Thoracic aorta (tissue), 2 donors: ENCODE results near the gene REL. TPM values are rescaled to one million over a fixed set of nuclear protein-coding genes. Genes with fewer than 3 reads are reported as not detected.
"Not testable (repeated sequence)": the region's sequence is repeated elsewhere in the genome, so short reads cannot be mapped to it uniquely, and the experiment has no call there.

ENCODE experiments used
- ATAC-seq: fragments of 150-250 bp; one replicate; pipeline ENCODE4 v1.8.0; 2017; ENCODE audit warnings: low read depth; ENCODE audit not compliant: insufficient number of reproducible peaks, low FRiP score
- DNase-seq: peaks from one replicate; pipeline ENCODE4 v3.0.0-alpha.2; 2020; ENCODE audit warnings: low spot score
- H3K27ac ChIP-seq, 2 donors: fragments of 200-600 bp; sonication (generic); 1 replicate in 1 of 2; 2 replicates in 1 of 2; pipeline ENCODE4 v1.5.1; 2016; ENCODE audit warnings: mild to moderate bottlenecking in 2 of 2, moderate library complexity in 2 of 2
- H3K27me3 ChIP-seq: fragments of 200-600 bp; sonication (generic); replicated peaks from 2 replicates; pipeline ENCODE4 v1.6.0; 2016; ENCODE audit warnings: mild to moderate bottlenecking; ENCODE audit not compliant: insufficient read depth
- H3K36me3 ChIP-seq: fragments of 200-600 bp; sonication (generic); one replicate; pipeline ENCODE4 v1.5.1; 2016
- H3K4me1 ChIP-seq, 2 donors: fragments of 200-600 bp; sonication (generic); 1 replicate in 1 of 2; 2 replicates in 1 of 2; pipeline versions ENCODE4 v1.5.1 to v1.6.0; 2016; ENCODE audit warnings: low read depth in 2 of 2, mild to moderate bottlenecking in 1 of 2; ENCODE audit not compliant: control insufficient read depth in 1 of 2
- H3K4me3 ChIP-seq: fragments of 200-600 bp; sonication (generic); 2 replicates; pipeline ENCODE4 v1.5.1; 2016; ENCODE audit warnings: mild to moderate bottlenecking
- H3K9me3 ChIP-seq: fragments of 200-600 bp; sonication (generic); 2 replicates; pipeline ENCODE4 v1.5.1; 2016
- total RNA-seq, 2 donors: library from RNA; depleted of rRNA; stranded (reverse); fragments of >200 nt; gene quantifications; one replicate each; pipeline versions ENCODE4 v1.1.0 to v1.2.3, GENCODE V29; 2016
- TF ChIP-seq, protein P1 (sequence below): fragments of 200-600 bp; sonication (generic); IDR thresholded peaks from one replicate; pipeline ENCODE4 v1.5.1; 2019; ENCODE audit warnings: antibody characterized with exemption

The REL gene
- total RNA-seq, 2 donors from 2014 or later: 15.7 to 26.9 TPM

GRCh38 chr2:60885683-60886082 lies 4.3 kb downstream of the REL start:
- ATAC-seq (no peak), DNase-seq (no peak)
- TF ChIP-seq, protein P1, sequence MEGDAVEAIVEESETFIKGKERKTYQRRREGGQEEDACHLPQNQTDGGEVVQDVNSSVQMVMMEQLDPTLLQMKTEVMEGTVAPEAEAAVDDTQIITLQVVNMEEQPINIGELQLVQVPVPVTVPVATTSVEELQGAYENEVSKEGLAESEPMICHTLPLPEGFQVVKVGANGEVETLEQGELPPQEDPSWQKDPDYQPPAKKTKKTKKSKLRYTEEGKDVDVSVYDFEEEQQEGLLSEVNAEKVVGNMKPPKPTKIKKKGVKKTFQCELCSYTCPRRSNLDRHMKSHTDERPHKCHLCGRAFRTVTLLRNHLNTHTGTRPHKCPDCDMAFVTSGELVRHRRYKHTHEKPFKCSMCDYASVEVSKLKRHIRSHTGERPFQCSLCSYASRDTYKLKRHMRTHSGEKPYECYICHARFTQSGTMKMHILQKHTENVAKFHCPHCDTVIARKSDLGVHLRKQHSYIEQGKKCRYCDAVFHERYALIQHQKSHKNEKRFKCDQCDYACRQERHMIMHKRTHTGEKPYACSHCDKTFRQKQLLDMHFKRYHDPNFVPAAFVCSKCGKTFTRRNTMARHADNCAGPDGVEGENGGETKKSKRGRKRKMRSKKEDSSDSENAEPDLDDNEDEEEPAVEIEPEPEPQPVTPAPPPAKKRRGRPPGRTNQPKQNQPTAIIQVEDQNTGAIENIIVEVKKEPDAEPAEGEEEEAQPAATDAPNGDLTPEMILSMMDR: no peak
- no peak overlapping the region for H3K27ac ChIP-seq
- H3K9me3 ChIP-seq: no peaks in the 10 kb centered on the region
- H3K4me1 ChIP-seq: peaks cover 17 to 23% of the 10 kb centered on the region in 2 donors
- H3K36me3 ChIP-seq: no peaks in the 10 kb centered on the region
- peak overlapping the region; percentile 8 for H3K4me3 ChIP-seq
- no peaks in the 10 kb centered on the region for H3K27me3 ChIP-seq

DNA sequence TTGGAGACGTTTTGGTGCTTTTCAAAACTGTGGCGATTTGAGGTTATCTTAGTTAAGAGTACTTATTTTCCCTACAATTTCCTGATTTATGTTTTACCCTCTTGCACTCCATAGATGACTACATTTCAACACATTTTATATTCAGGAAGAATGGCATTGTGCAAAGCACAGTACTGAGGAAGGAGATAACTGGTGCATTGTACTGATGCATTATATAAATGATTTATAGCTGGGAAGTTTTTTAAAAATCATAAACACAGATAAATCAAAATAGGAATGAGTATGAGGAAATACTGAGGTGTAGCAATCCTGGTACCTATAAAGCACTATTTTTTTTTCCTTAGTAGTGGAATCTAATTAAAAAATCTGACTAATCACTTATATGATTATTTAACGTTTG lies 5.6 kb downstream of the REL start:
- no peak for ATAC-seq
- peaks cover 17 to 23% of the 10 kb centered on the region in 2 donors for H3K4me1 ChIP-seq

GRCh38 chr2:60888853-60889252 lies 7.5 kb downstream of the REL start:
- no peaks in the 10 kb centered on the region for H3K9me3 ChIP-seq
- peaks cover 8 to 17% of the 10 kb centered on the region in 2 donors for H3K4me1 ChIP-seq
- no peak overlapping the region for H3K4me3 ChIP-seq
- ATAC-seq (no peak), DNase-seq (no peak)
- TF ChIP-seq, protein P1: no peak
- H3K36me3 ChIP-seq: no peaks in the 10 kb centered on the region
- H3K27ac ChIP-seq: no peak overlapping the region
- no peaks in the 10 kb centered on the region for H3K27me3 ChIP-seq

More for the DNA sequence above, 5.6 kb downstream of the REL start:
- Histone ChIP-seq H3K27me3 (no peaks in the 10 kb centered on the region), H3K27ac (no peak overlapping the region), H3K36me3 (no peaks in the 10 kb centered on the region), H3K9me3 (no peaks in the 10 kb centered on the region), H3K4me3 (no peak overlapping the region)
- no peak for DNase-seq
- TF ChIP-seq, protein P1: no peak

DNA sequence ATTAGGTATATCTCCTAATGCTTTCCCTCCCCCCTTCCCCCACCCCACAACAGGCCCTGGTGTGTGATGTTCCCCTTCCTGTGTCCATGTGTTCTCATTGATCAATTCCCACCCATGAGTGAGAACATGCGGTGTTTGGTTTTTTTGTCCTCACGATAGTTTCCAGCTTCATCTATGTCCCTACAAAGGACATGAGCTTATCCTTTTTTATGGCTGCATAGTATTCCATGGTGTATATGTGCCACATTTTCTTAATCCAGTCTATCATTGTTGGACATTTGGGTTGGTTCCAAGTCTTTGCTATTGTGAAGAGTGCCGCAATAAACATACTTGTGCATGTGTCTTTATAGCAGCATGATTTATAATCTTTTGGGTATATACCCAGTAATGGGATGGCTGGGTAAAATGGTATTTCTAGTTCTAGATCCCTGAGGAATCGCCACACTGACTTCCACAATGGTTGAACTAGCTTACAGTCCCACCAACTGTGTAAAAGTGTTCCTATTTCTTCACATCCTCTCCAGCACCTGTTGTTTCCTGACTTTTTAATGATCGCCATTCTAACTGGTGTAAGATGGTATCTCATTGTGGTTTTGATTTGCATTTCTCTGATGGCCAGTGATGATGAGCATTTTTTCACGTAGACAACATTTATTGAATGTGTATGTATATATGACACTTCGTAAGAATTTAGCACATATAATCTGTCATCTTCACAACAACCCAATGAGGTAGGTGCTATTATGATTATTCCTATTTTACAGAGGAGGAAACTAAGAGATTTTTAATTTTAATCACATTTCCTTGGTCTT lies 8.4 kb downstream of the REL start:
- H3K9me3 ChIP-seq, H3K4me3 ChIP-seq, ATAC-seq, H3K27ac ChIP-seq, DNase-seq, H3K36me3 ChIP-seq, H3K27me3 ChIP-seq: not testable (repeated sequence)
- H3K4me1 ChIP-seq: peaks cover 5 to 17% of the 10 kb centered on the region in 2 donors

DNA sequence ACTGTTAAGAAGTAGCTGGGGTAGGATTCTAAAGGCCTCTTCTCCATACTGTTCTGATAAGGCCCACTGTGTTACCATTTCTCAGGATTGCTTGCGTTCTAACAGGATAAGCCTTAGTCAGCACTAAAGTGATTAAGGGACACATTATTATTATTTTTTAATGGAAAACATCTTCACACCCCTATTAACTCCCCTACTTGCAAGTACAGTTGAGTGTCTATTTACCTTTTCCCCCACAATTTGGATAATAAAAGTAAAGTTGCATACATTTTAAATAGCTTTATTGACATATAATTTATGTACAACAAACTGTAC lies 9.0 kb downstream of the REL start:
- ATAC-seq: no peak
- TF ChIP-seq, protein P1: no peak
- no peak overlapping the region for H3K27ac ChIP-seq

More for the DNA sequence above, 9.0 kb downstream of the REL start:
- Histone ChIP-seq H3K36me3 (peaks cover 9% of the 10 kb centered on the region), H3K4me1 (peaks cover 2 to 14% of the 10 kb centered on the region in 2 donors), H3K4me3 (no peak overlapping the region), H3K9me3 (no peaks in the 10 kb centered on the region), H3K27me3 (no peaks in the 10 kb centered on the region)
- DNase-seq: no peak
